GM12878 (cell line): ENCODE results near the gene DHX34. TPM values are rescaled to one million over a fixed set of nuclear protein-coding genes. Genes with fewer than 3 reads are reported as not detected.

Experiments used
- ATAC-seq: fragments of 200-7000 bp; cut with Tn5 transposase; 3 replicates; pipeline ENCODE4 v1.9.1; 2020; ENCODE audit warnings: mild to moderate bottlenecking, moderate library complexity
- BruUV-seq: library from RNA; stranded (reverse); fragments of 400-500 nt; replicated peaks from 2 replicates; lab custom pipeline; 2021; lab: Mats Ljungman, UMichigan
- CTCF ChIA-PET: fragments of 300-600 bp; sonication (Branson Sonifier 250); formaldehyde crosslinking; extraction: SDS; loops from one replicate; lab custom pipeline; 2021; ENCODE audit warnings: inconsistent platforms; lab: Yijun Ruan, JAX
- POLR2A ChIA-PET: fragments of 350-600 bp; formaldehyde crosslinking; extraction: SDS; loops from one replicate; lab custom pipeline; 2021; ENCODE audit warnings: inconsistent platforms; lab: Charles Lee
- RAD21 ChIA-PET: fragments of 300-600 bp; sonication (Branson Sonifier 250); formaldehyde crosslinking; loops from one replicate; lab custom pipeline; 2023; ENCODE audit warnings: antibody characterized with exemption; ENCODE audit not compliant: unreplicated experiment; lab: Charles Lee
- SMC1A ChIA-PET: fragments of 300-600 bp; sonication (Branson Sonifier 250); formaldehyde crosslinking; loops from one replicate; lab custom pipeline; 2023; ENCODE audit not compliant: unreplicated experiment, uncharacterized antibody; lab: Charles Lee
- DNase-seq: peaks from one replicate; pipeline ENCODE4 v3.0.0-alpha.2; 2011; ENCODE audit warnings: low read depth, low spot score
- FAIRE-seq: peaks from 3 replicates; lab custom pipeline; 2011; peaks lifted over from hg19 to GRCh38; lab: Jason Lieb, UNC
- H2AFZ ChIP-seq: 2 replicates; pipeline ENCODE4 v1.6.0; 2011; ENCODE audit warnings: low read depth, low read length, control low read depth; ENCODE audit not compliant: control insufficient read depth
- H3K27ac ChIP-seq: 2 replicates; pipeline ENCODE4 v1.5.1; 2011; ENCODE audit warnings: control low read depth; ENCODE audit not compliant: control insufficient read depth, insufficient read depth
- H3K27me3 ChIP-seq, 2 experiments: replicated peaks in 1 of 2; 2 replicates each; pipeline versions ENCODE4 v1.6.0 to v1.6.1; 2011; ENCODE audit warnings: low read length in 1 of 2; ENCODE audit not compliant: control insufficient read depth in 2 of 2, insufficient read depth in 2 of 2
- H3K36me3 ChIP-seq, 2 experiments: 2 replicates each; pipeline ENCODE4 v1.5.1; 2011; ENCODE audit warnings: low read length in 1 of 2; ENCODE audit not compliant: control insufficient read depth in 2 of 2, insufficient read depth in 2 of 2
- H3K4me1 ChIP-seq: 2 replicates; pipeline ENCODE4 v1.6.1; 2011; ENCODE audit warnings: mild to moderate bottlenecking, low read length, moderate library complexity, mixed read lengths; ENCODE audit not compliant: control insufficient read depth, insufficient read depth
- H3K4me2 ChIP-seq: 2 replicates; pipeline ENCODE4 v1.6.0; 2011; ENCODE audit warnings: control low read depth; ENCODE audit not compliant: control insufficient read depth, insufficient read depth
- H3K4me3 ChIP-seq: fragments of 200-600 bp; sonication (generic); 2 replicates; pipeline ENCODE4 v1.5.1; 2016
- H3K79me2 ChIP-seq: 2 replicates; pipeline ENCODE4 v1.6.0; 2011; ENCODE audit warnings: low read length; ENCODE audit not compliant: control insufficient read depth, insufficient read depth
- H3K9ac ChIP-seq: 2 replicates; pipeline ENCODE4 v1.8.0; 2011; ENCODE audit warnings: low read length, control low read depth, mixed read lengths; ENCODE audit not compliant: control insufficient read depth, insufficient read depth
- H3K9me3 ChIP-seq: replicated peaks from 3 replicates; pipeline ENCODE4 v1.5.1; 2011; ENCODE audit warnings: mild to moderate bottlenecking, low read length; ENCODE audit not compliant: control insufficient read depth, insufficient read depth
- H4K20me1 ChIP-seq: 2 replicates; pipeline ENCODE4 v1.6.0; 2011; ENCODE audit not compliant: control insufficient read depth, insufficient read depth
- NBN ChIP-seq: fragments of 450-650 bp; IDR thresholded peaks from 2 replicates; pipeline ENCODE4 v1.6.1; 2016
- PRDM15 ChIP-seq: fragments of 450-650 bp; formaldehyde crosslinking; IDR thresholded peaks from 2 replicates; pipeline ENCODE4 v1.4.0; 2020; ENCODE audit warnings: mild to moderate bottlenecking, moderate library complexity
- SUZ12 ChIP-seq: fragments of 200-600 bp; sonication (generic); IDR thresholded peaks from one replicate; pipeline ENCODE4 v1.6.1; 2018; ENCODE audit warnings: antibody characterized with exemption, mild to moderate bottlenecking; ENCODE audit not compliant: unreplicated experiment
- WGBS: methylation state at CpG from one replicate; pipeline ENCODE4 v1.1.6; 2016; ENCODE audit warnings: low lambda C conversion rate; ENCODE audit not compliant: insufficient replicate concordance, insufficient coverage; ENCODE audit errors: missing lambda C conversion rate; 5-methylcytosine and 5-hydroxymethylcytosine counted together
- in situ Hi-C: fragments of 300-500 bp; cut with MboI; formaldehyde crosslinking; loops from 9 replicates; pipeline ENCODE4 v1.14.3; 2018; ENCODE audit warnings: mixed read lengths
- intact Hi-C: fragments of 100-400 bp; cut with micrococcal nuclease; formaldehyde crosslinking; loops from one replicate; pipeline ENCODE4 v1.14.2; 2022; ENCODE audit not compliant: unreplicated experiment
- polyA plus RNA-seq, 11 experiments: library from polyadenylated mRNA; depleted of rRNA in 4 of 11; unstranded in 6 of 11; stranded (reverse) in 5 of 11; fragments of >200 nt; fragmentation: Nextera tagmentation in 4 of 11; fragmentation: Illumina TruSeq in 1 of 11; extraction: Ambion mirVana in 4 of 11; extraction: Trizol in 1 of 11; gene quantifications; 1 replicate in 1 of 11; 2 replicates in 10 of 11; pipeline versions ENCODE4 v1.2.1 to v1.2.3, GENCODE V29; 2011 to 2016; ENCODE audit warnings: inconsistent platforms in 2 of 11, missing spikeins in 2 of 11, low read depth in 1 of 11
- total RNA-seq, 4 experiments: library from RNA; depleted of rRNA in 3 of 4; stranded (reverse); fragments of >200 nt in 3 of 4; fragmentation: Illumina TruSeq in 1 of 4; extraction: Trizol in 1 of 4; gene quantifications; 2 replicates each; pipeline versions ENCODE4 v1.2.1 to v1.2.3, GENCODE V29; 2013 to 2021

DHX34 gene
- total and polyA plus RNA-seq, 10 of the 15 experiments (the other 5 are each of a cell fraction or from before 2014, with no cell fraction given), result 0.19 to 16.9 (median 10.5) TPM

DNA sequence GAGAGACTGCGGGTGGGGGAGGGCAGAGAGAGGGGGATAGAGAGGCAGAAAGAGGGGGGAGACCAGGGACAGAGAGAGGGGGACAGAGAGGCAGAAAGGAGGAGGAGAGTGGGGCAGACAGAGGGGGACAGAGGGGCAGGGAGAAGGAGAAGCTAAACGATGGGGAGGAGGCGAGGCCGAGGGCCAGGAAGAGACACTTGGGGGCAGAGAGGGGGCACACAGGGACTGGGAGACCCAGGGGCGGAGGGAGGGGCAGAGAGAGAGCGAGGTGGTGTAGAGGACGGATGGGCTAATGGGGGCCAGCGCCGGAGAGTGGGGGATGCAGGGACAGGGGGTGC is 69.5 kb downstream of the DHX34 start:
- Histone ChIP-seq H3K9me3 (no peaks in the 10 kb centered on the region), H3K4me2 (no peak overlapping the region), H2AFZ (no peak overlapping the region), H3K27ac (no peak overlapping the region), H3K4me3 (no peak overlapping the region), H3K9ac (no peak overlapping the region), H3K79me2 (no peaks in the 10 kb centered on the region), H3K36me3 (no peaks in the 10 kb centered on the region), H3K27me3 (peaks cover 17 to 21% of the 10 kb centered on the region in 2 experiments), H4K20me1 (no peaks in the 10 kb centered on the region), H3K4me1 (no peaks in the 10 kb centered on the region; the same call in 1 of the 2 replicates)
- no peak for DNase-seq
- intact Hi-C loops (no loop called here), in situ Hi-C loops (no loop called here)
- no TSS peak for BruUV-seq
- no peak for ATAC-seq
- ChIA-PET SMC1A (no interaction called here), POLR2A (no interaction called here), RAD21 (no interaction called here), CTCF (no interaction called here)
- no peak for TF ChIP-seq PRDM15 (CRISPR knock-in tag)
- WGBS, result 0% methylated on average over 3 of the region's 9 CpGs
- FAIRE-seq, result no peak

GRCh38 chr19:47419030-47419783 is 70.1 kb downstream of the DHX34 start, which contains the start of gene MEIS3:
Gene MEIS3, minus strand, starts transcription at chr19:47419527. Its CDS starts 446 bp downstream, at chr19:47419081.
- Histone ChIP-seq H3K27me3 (peaks cover 17 to 21% of the 10 kb centered on the region in 2 experiments), H4K20me1 (no peaks in the 10 kb centered on the region), H3K9ac (no peak within 1 kb of the TSS), H3K36me3 (no peaks in the 10 kb centered on the region), H3K4me3 (no peak within 1 kb of the TSS), H3K79me2 (no peaks in the 10 kb centered on the region), H2AFZ (no peak within 1 kb of the TSS), H3K9me3 (no peaks in the 10 kb centered on the region), H3K4me2 (no peak within 1 kb of the TSS), H3K27ac (no peak within 1 kb of the TSS), H3K4me1 (no peaks in the 10 kb centered on the region; the same call in 1 of the 2 replicates)
- ATAC-seq, result no peak
- POLR2A ChIA-PET, result no interaction called here
- RAD21 ChIA-PET, result no interaction called here
- intact Hi-C loops (no loop called here), in situ Hi-C loops (no loop called here)
- no TSS peak for BruUV-seq
- SMC1A ChIA-PET, result no interaction called here
- FAIRE-seq, result no peak
- TF ChIP-seq NBN, result no peak
- TF ChIP-seq SUZ12, result peak; percentile 61
- CTCF ChIA-PET, result no interaction called here
- 1% methylated on average over 22 of the region's 70 CpGs for WGBS
- DNase-seq, result no peak
